Type B pancreatic cell (in vitro differentiated cells): ENCODE results near the gene MAN2C1. TPM values are rescaled to one million over a fixed set of nuclear protein-coding genes. Genes with fewer than 3 reads are reported as not detected.

Source experiments
- microRNA-seq: library from miRNA; unstranded; fragments of <30 nt; microRNA quantifications from one replicate; pipeline ENCODE4, GENCODE V29; 2020
- total RNA-seq: library from RNA; stranded (reverse); gene quantifications from 2 replicates; pipeline ENCODE4 v1.2.1, GENCODE V29; 2021; ENCODE audit warnings: low replicate concordance

The MAN2C1 gene
- total RNA-seq, 1 donor from 2014 or later = 220 TPM

Small RNAs within 50 kb of the gene (microRNA-seq; reads per million reads assigned to microRNA genes)
- gene MIR631 = not detected

Other genes starting within 250 kb of the MAN2C1 start
- gene C15orf39, start 166.7 kb downstream of the MAN2C1 start, total RNA-seq = 44.5 and 70.3 TPM in 2 replicates
- gene GOLGA6C, start 110.3 kb downstream of the MAN2C1 start, total RNA-seq = not detected in 2 replicates
- 0.19 TPM in 1 of 2 replicates, not detected in the other for gene GOLGA6D, start 85.8 kb downstream of the MAN2C1 start, total RNA-seq
- gene COMMD4, start 32.5 kb downstream of the MAN2C1 start, total RNA-seq = 73.8 and 97.7 TPM in 2 replicates
- gene NEIL1, start 21.6 kb downstream of the MAN2C1 start, total RNA-seq = 30.7 and 40.4 TPM in 2 replicates
- gene SIN3A, start 83.1 kb upstream of the MAN2C1 start, total RNA-seq = 47.1 and 75.4 TPM in 2 replicates
- 26.2 and 31.3 TPM in 2 replicates for gene PTPN9, start 210.7 kb upstream of the MAN2C1 start, total RNA-seq